IMR-90 (cell line): ENCODE measurements around the gene GPATCH8. TPM values are rescaled to one million over a fixed set of nuclear protein-coding genes. Genes with fewer than 3 reads are reported as not detected.

Source experiments
- ATAC-seq: fragments of 200-7000 bp; cut with Tn5 transposase; 2 replicates; pipeline ENCODE4 v1.9.1; 2020; ENCODE audit warnings: low read depth, mild to moderate bottlenecking, moderate library complexity
- BruUV-seq: library from RNA; stranded (reverse); fragments of 400-500 nt; replicated peaks from 2 replicates; lab custom pipeline; 2021; lab: Mats Ljungman, UMichigan
- CTCF ChIA-PET: fragments of 300-600 bp; formaldehyde crosslinking; extraction: SDS; loops from one replicate; lab custom pipeline; 2021; ENCODE audit warnings: antibody characterized with exemption; lab: Yijun Ruan, JAX
- POLR2A ChIA-PET: fragments of 300-600 bp; sonication (Branson Sonifier 250); formaldehyde crosslinking; loops from one replicate; lab custom pipeline; 2022; ENCODE audit warnings: antibody characterized with exemption; ENCODE audit not compliant: unreplicated experiment; lab: Charles Lee
- DNase-seq: peaks from one replicate; pipeline ENCODE4 v3.0.0; 2013
- H2AFZ ChIP-seq: replicated peaks from 2 replicates; pipeline ENCODE3; 2013; ENCODE audit warnings: low read length, mild to moderate bottlenecking; ENCODE audit not compliant: poor library complexity
- H2AK5ac ChIP-seq: 2 replicates; pipeline ENCODE4 v1.6.1; 2013; ENCODE audit warnings: low read depth, low read length, inconsistent platforms
- H2AK9ac ChIP-seq: replicated peaks from 2 replicates; pipeline ENCODE3; 2013; ENCODE audit warnings: mild to moderate bottlenecking, low read depth, low read length, moderate library complexity; ENCODE audit not compliant: poor library complexity
- H2BK120ac ChIP-seq: 2 replicates; pipeline ENCODE4 v1.6.1; 2013; ENCODE audit warnings: low read depth, low read length, inconsistent platforms
- H2BK15ac ChIP-seq: 3 replicates; pipeline ENCODE4 v1.6.1; 2013; ENCODE audit warnings: low read depth, low read length, inconsistent platforms
- H2BK20ac ChIP-seq: 2 replicates; pipeline ENCODE4 v1.6.1; 2013; ENCODE audit warnings: low read depth, mild to moderate bottlenecking, inconsistent platforms, low read length, moderate library complexity
- H2BK5ac ChIP-seq: 2 replicates; pipeline ENCODE4 v1.6.1; 2013; ENCODE audit warnings: mild to moderate bottlenecking, low read depth, low read length, inconsistent platforms; ENCODE audit not compliant: poor library complexity, severe bottlenecking
- H3K14ac ChIP-seq: replicated peaks from 2 replicates; pipeline ENCODE4 v1.6.1; 2013; ENCODE audit warnings: low read depth, low read length, inconsistent platforms
- H3K18ac ChIP-seq: 2 replicates; pipeline ENCODE4 v1.6.1; 2013; ENCODE audit warnings: low read depth, low read length, control low read depth
- H3K23ac ChIP-seq: 2 replicates; pipeline ENCODE4 v1.6.1; 2013; ENCODE audit warnings: low read depth, low read length, inconsistent platforms
- H3K27ac ChIP-seq: 2 replicates; pipeline ENCODE4 v1.5.1; 2013; ENCODE audit warnings: mild to moderate bottlenecking, control low read depth, low read length; ENCODE audit not compliant: insufficient read depth
- H3K27me3 ChIP-seq: 2 replicates; pipeline ENCODE4 v1.6.1; 2013; ENCODE audit warnings: low read length; ENCODE audit not compliant: control insufficient read depth, insufficient read depth
- H3K36me3 ChIP-seq: 2 replicates; pipeline ENCODE4 v1.6.1; 2013; ENCODE audit warnings: low read length, mixed read lengths; ENCODE audit not compliant: control insufficient read depth, insufficient read depth
- H3K4ac ChIP-seq: 2 replicates; pipeline ENCODE4 v1.6.1; 2013; ENCODE audit warnings: low read depth, low read length, inconsistent platforms
- H3K4me1 ChIP-seq: 2 replicates; pipeline ENCODE4 v1.6.1; 2013; ENCODE audit warnings: low read length, mixed read lengths; ENCODE audit not compliant: control insufficient read depth, insufficient read depth
- H3K4me2 ChIP-seq: 2 replicates; pipeline ENCODE4 v1.6.1; 2013; ENCODE audit warnings: low read depth, mild to moderate bottlenecking, control low read depth, low read length, moderate library complexity
- H3K4me3 ChIP-seq: 2 replicates; pipeline ENCODE4 v1.5.1; 2013; ENCODE audit warnings: low read depth, mild to moderate bottlenecking, control low read depth, low read length, moderate library complexity; ENCODE audit not compliant: insufficient read depth
- H3K56ac ChIP-seq: 2 replicates; pipeline ENCODE4 v1.6.1; 2013; ENCODE audit warnings: low read length, inconsistent platforms; ENCODE audit not compliant: insufficient read depth; ENCODE audit errors: extremely low read depth
- H3K79me1 ChIP-seq, 2 experiments: 2 replicates each; pipeline ENCODE4 v1.6.1; 2013; ENCODE audit warnings: low read length in 2 of 2, inconsistent platforms in 1 of 2, low read depth in 1 of 2
- H3K9ac ChIP-seq: 2 replicates; pipeline ENCODE4 v1.6.1; 2013; ENCODE audit warnings: low read depth, low read length, control low read depth
- H3K9me1 ChIP-seq: 2 replicates; pipeline ENCODE4 v1.6.1; 2013; ENCODE audit warnings: low read length, inconsistent platforms; ENCODE audit not compliant: insufficient read depth
- H3K9me3 ChIP-seq: 2 replicates; pipeline ENCODE4 v1.6.1; 2013; ENCODE audit warnings: low read length; ENCODE audit not compliant: control insufficient read depth, insufficient read depth
- H4K20me1 ChIP-seq: 2 replicates; pipeline ENCODE4 v1.6.1; 2013; ENCODE audit warnings: low read length, inconsistent platforms; ENCODE audit not compliant: insufficient read depth
- H4K5ac ChIP-seq: 2 replicates; pipeline ENCODE4 v1.6.1; 2013; ENCODE audit warnings: mild to moderate bottlenecking, low read depth, low read length, control low read depth
- H4K8ac ChIP-seq, 2 experiments: 2 replicates each; pipeline ENCODE4 v1.6.1; 2013; ENCODE audit warnings: low read depth in 2 of 2, low read length in 2 of 2, control low read depth in 1 of 2, inconsistent platforms in 1 of 2
- H4K91ac ChIP-seq: 2 replicates; pipeline ENCODE4 v1.6.1; 2013; ENCODE audit warnings: low read depth, low read length, inconsistent platforms; ENCODE audit not compliant: insufficient read depth
- CEBPB ChIP-seq: IDR thresholded peaks from 2 replicates; pipeline ENCODE4 v1.6.1; 2012; ENCODE audit warnings: low read depth, low read length, improper control_type of control experiment
- CHD1 ChIP-seq: IDR thresholded peaks from 2 replicates; pipeline ENCODE4 v1.6.1; 2012; ENCODE audit warnings: low read depth, low read length, improper control_type of control experiment
- FOS ChIP-seq: fragments of 150-350 bp; IDR thresholded peaks from 2 replicates; pipeline ENCODE4 v1.6.1; 2016; ENCODE audit warnings: low read depth, low read length
- MAFK ChIP-seq: IDR thresholded peaks from 2 replicates; pipeline ENCODE4 v1.6.1; 2012; ENCODE audit warnings: low read depth, low read length, improper control_type of control experiment
- MXI1 ChIP-seq: IDR thresholded peaks from 2 replicates; pipeline ENCODE4 v1.6.1; 2012; ENCODE audit warnings: low read depth, mild to moderate bottlenecking, low read length, moderate library complexity, borderline replicate concordance
- POLR2A ChIP-seq: IDR thresholded peaks from 2 replicates; pipeline ENCODE4 v1.6.1; 2012; ENCODE audit warnings: mild to moderate bottlenecking, low read depth, low read length
- RCOR1 ChIP-seq: IDR thresholded peaks from 2 replicates; pipeline ENCODE4 v1.6.1; 2012; ENCODE audit warnings: mild to moderate bottlenecking, low read length, improper control_type of control experiment; ENCODE audit not compliant: insufficient replicate concordance
- WGBS, 2 experiments: methylation state at CpG; one replicate each; pipeline versions ENCODE4 v1.1.5 to v1.1.7; 2013; ENCODE audit warnings: missing lambda C conversion rate in 2 of 2; ENCODE audit not compliant: insufficient read length in 1 of 2; ENCODE audit errors: extremely low coverage in 2 of 2; 5-methylcytosine and 5-hydroxymethylcytosine counted together
- dilution Hi-C: fragments of 300-500 bp; cut with HindIII; formaldehyde crosslinking; loops from one replicate; pipeline ENCODE4 v1.14.3; 2018; ENCODE audit warnings: low sequenced_read_pairs; ENCODE audit not compliant: unreplicated experiment
- in situ Hi-C: fragments of 300-500 bp; cut with MboI; formaldehyde crosslinking; loops from 3 replicates; pipeline ENCODE4 v1.14.3; 2019; ENCODE audit warnings: low sequenced_read_pairs, inconsistent platforms, mixed read lengths
- intact Hi-C: fragments of 100-400 bp; cut with micrococcal nuclease; formaldehyde crosslinking; loops from 2 replicates; pipeline ENCODE4 v1.10.0; 2022
- microRNA-seq, 2 experiments: library from miRNA; stranded (forward) in 1 of 2; unstranded in 1 of 2; fragments of 10-50 nt in 1 of 2; fragments of <30 nt in 1 of 2; gene quantifications in 1 of 2; microRNA quantifications in 1 of 2; one replicate each; pipeline versions ENCODE3 to v1.1.0; 2013 to 2020; ENCODE audit not compliant: insufficient read depth in 1 of 2, insufficient read length in 1 of 2, unreplicated experiment in 1 of 2
- polyA plus RNA-seq, 3 experiments: library from polyadenylated mRNA; depleted of rRNA; stranded (reverse); fragments of >200 nt; gene quantifications; 2 replicates each; pipeline ENCODE4 v1.2.3, GENCODE V29; 2012; ENCODE audit warnings: low replicate concordance in 1 of 3
- small RNA-seq, 5 experiments: library from RNA; depleted of rRNA; stranded (forward); fragments of <200 nt; gene quantifications; one replicate each; pipeline ENCODE3, GENCODE V24; 2012
- total RNA-seq: library from RNA; depleted of rRNA; stranded (reverse); fragments of >200 nt; gene quantifications from 2 replicates; pipeline ENCODE4 v1.2.3, GENCODE V29; 2012; rRNA removed
- TF ChIP-seq, protein P1 (sequence below): fragments of 150-350 bp; IDR thresholded peaks from 2 replicates; pipeline ENCODE4 v1.6.1; 2017; ENCODE audit warnings: mild to moderate bottlenecking, antibody characterized with exemption, low read length, low read depth

Gene GPATCH8
- total and polyA plus RNA-seq, 2 of the 4 experiments (the other 2 are of a cell fraction) = 8.8 to 13.2 TPM

DNA sequence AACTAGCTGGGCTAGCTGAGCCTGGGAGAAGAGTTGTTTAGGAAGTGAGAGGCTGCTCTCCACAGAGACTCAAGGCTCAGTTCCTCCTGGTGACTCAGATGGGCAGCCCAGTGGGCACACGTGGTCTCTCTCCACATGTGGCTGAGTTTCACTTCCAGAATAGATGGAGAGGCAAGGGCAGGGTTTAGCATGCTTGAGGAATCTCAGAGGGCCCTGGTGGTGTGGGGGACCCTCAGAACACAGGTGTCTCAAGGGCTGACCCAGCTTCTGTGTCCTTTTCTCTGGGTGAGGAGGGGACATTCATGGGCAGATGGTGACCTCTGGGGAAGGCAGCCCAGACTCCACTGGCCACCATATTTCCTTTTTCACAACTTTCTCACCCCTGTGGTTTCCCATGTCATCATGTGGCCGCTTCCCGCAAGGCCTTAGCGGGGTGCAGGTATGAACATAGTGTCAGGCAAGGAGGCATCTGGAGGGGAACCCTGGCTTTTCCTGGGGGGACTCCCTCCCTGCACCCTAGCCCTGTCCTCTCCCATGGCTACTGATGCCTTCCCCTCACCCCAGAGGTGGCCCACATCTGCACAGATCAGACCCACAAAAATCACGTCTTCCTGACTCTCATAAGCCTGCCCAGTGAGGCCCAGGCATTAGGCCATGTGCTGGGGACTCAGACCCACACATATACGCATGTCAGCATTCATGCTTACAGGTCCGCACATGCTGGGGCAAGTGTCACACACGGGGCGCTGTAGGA, 154.8 kb downstream of the GPATCH8 start:
- H3K79me1 ChIP-seq = peaks cover 5 to 31% of the 10 kb centered on the region in 2 experiments
- ATAC-seq (no peak), DNase-seq (peak; percentile 57)
- H3K4ac ChIP-seq = no peak overlapping the region
- intact Hi-C loops = loop anchor here (5.0 kb wide), 1 partner anchor 146 kb away; no protein-coding TSS in a partner anchor
- H2AK9ac ChIP-seq = peak overlapping the region; percentile 60
- no peak overlapping the region for H3K4me3 ChIP-seq
- H3K23ac ChIP-seq = no peak overlapping the region
- H3K9ac ChIP-seq = no peak overlapping the region
- H3K4me2 ChIP-seq = no peak overlapping the region
- no peak overlapping the region for H3K27ac ChIP-seq
- no peak overlapping the region for H3K56ac ChIP-seq
- no peak overlapping the region for H4K8ac ChIP-seq
- no peak overlapping the region for H2AK5ac ChIP-seq
- peaks cover 32% of the 10 kb centered on the region for H3K36me3 ChIP-seq
- WGBS, 2 experiments = 100% methylated on average over 2 of the region's 9 CpGs; no CpG with 5 or more reads in 1 of the 2 experiments
- TF ChIP-seq CEBPB (no peak), RCOR1 (no peak), MAFK (no peak), CHD1 (no peak), POLR2A (no peak), FOS (no peak), MXI1 (peak; percentile 95)
- TF ChIP-seq, protein P1, sequence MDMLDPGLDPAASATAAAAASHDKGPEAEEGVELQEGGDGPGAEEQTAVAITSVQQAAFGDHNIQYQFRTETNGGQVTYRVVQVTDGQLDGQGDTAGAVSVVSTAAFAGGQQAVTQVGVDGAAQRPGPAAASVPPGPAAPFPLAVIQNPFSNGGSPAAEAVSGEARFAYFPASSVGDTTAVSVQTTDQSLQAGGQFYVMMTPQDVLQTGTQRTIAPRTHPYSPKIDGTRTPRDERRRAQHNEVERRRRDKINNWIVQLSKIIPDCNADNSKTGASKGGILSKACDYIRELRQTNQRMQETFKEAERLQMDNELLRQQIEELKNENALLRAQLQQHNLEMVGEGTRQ = peak; percentile 88
- no peak overlapping the region for H4K91ac ChIP-seq
- peaks cover 10% of the 10 kb centered on the region; the same call in 1 of the 2 replicates for H3K9me1 ChIP-seq
- dilution Hi-C loops = no loop called here
- no peaks in the 10 kb centered on the region for H3K27me3 ChIP-seq
- no peak overlapping the region for H4K5ac ChIP-seq
- peaks cover 4% of the 10 kb centered on the region; the same call in 1 of the 2 replicates for H3K4me1 ChIP-seq
- H2BK20ac ChIP-seq = no peak overlapping the region
- no peak overlapping the region for H3K18ac ChIP-seq
- no peak overlapping the region for H2AFZ ChIP-seq
- H2BK5ac ChIP-seq = no peak overlapping the region
- no TSS peak for BruUV-seq
- no peak overlapping the region for H2BK120ac ChIP-seq
- H2BK15ac ChIP-seq = no peak overlapping the region
- H3K14ac ChIP-seq = no peak overlapping the region
- peaks cover 16% of the 10 kb centered on the region; the same call in 1 of the 2 replicates for H4K20me1 ChIP-seq
- ChIA-PET CTCF (no interaction called here), POLR2A (no interaction called here)
- in situ Hi-C loops = no loop called here
- H3K9me3 ChIP-seq = no peaks in the 10 kb centered on the region

Small RNA genes lying within 50 kb of the gene (microRNA-seq; reads per million reads assigned to microRNA genes)
- gene RN7SL258P (ENCODE audit: insufficient read depth, insufficient read length) = not detected

Small RNA genes lying within 50 kb of the gene (small RNA-seq; reads per million reads assigned to genes)
- gene RN7SL258P = 0 reads per million in 5 experiments

Other genes with a start within 250 kb of the GPATCH8 start
- gene SLC4A1, start 235.3 kb downstream of the GPATCH8 start, total RNA-seq = not detected in 2 replicates
- not detected in 2 replicates for gene SLC4A1, start 235.3 kb downstream of the GPATCH8 start, polyA plus RNA-seq (2012; rRNA removed)
- under 0.01 TPM in 2 replicates for gene RUNDC3A, start 194.8 kb downstream of the GPATCH8 start, total RNA-seq
- gene RUNDC3A, start 194.8 kb downstream of the GPATCH8 start, polyA plus RNA-seq (2012; rRNA removed) = 0.07 and 0.34 TPM in 2 replicates
- 49.1 and 49.2 TPM in 2 replicates for gene SLC25A39, start 178.6 kb downstream of the GPATCH8 start, total RNA-seq
- gene SLC25A39, start 178.6 kb downstream of the GPATCH8 start, polyA plus RNA-seq (2012; rRNA removed) = 99.7 and 119 TPM in 2 replicates
- 38.9 and 39.2 TPM in 2 replicates for gene GRN, start 158.1 kb downstream of the GPATCH8 start, total RNA-seq
- gene GRN, start 158.1 kb downstream of the GPATCH8 start, polyA plus RNA-seq (2012; rRNA removed) = 494 and 588 TPM in 2 replicates
- 3.1 and 3.2 TPM in 2 replicates for gene FAM171A2, start 139.6 kb downstream of the GPATCH8 start, total RNA-seq
- gene FAM171A2, start 139.6 kb downstream of the GPATCH8 start, polyA plus RNA-seq (2012; rRNA removed) = 5.9 and 8.1 TPM in 2 replicates
- gene ITGA2B, start 113.8 kb downstream of the GPATCH8 start, total RNA-seq = under 0.01 TPM in 2 replicates
- 0.22 and 0.26 TPM in 2 replicates for gene ITGA2B, start 113.8 kb downstream of the GPATCH8 start, polyA plus RNA-seq (2012; rRNA removed)
- 21.3 and 22.8 TPM in 2 replicates for gene FZD2, start 54.1 kb upstream of the GPATCH8 start, total RNA-seq
- 130 and 133 TPM in 2 replicates for gene FZD2, start 54.1 kb upstream of the GPATCH8 start, polyA plus RNA-seq (2012; rRNA removed)
- 0.28 and 0.36 TPM in 2 replicates for gene MEIOC, start 153.1 kb upstream of the GPATCH8 start, total RNA-seq
- 0.27 and 0.37 TPM in 2 replicates for gene MEIOC, start 153.1 kb upstream of the GPATCH8 start, polyA plus RNA-seq (2012; rRNA removed)
- gene CCDC43, start 186.4 kb upstream of the GPATCH8 start, total RNA-seq = 20.8 and 46.4 TPM in 2 replicates
- 9.3 and 11.3 TPM in 2 replicates for gene CCDC43, start 186.4 kb upstream of the GPATCH8 start, polyA plus RNA-seq (2012; rRNA removed)
- gene DBF4B, start 205.3 kb upstream of the GPATCH8 start, total RNA-seq = 3.6 TPM in 2 replicates
- 10.2 and 10.7 TPM in 2 replicates for gene DBF4B, start 205.3 kb upstream of the GPATCH8 start, polyA plus RNA-seq (2012; rRNA removed)